K562 (cell line): Measurements from ENCODE around the gene RNF138. TPM values are rescaled to one million over a fixed set of nuclear protein-coding genes. Genes with fewer than 3 reads are reported as not detected.

Source experiments
- CBFA2T3 ChIP-seq: fragments of 450-650 bp; IDR thresholded peaks from 2 replicates; pipeline ENCODE4 v1.6.1; 2017
- RERE ChIP-seq: sonication (generic); formaldehyde crosslinking; IDR thresholded peaks from 2 replicates; pipeline ENCODE4 v1.8.0; 2023; ENCODE audit warnings: missing genetic modification reagents, mild to moderate bottlenecking, borderline replicate concordance
- SOX6 ChIP-seq: fragments of 450-650 bp; IDR thresholded peaks from 2 replicates; pipeline ENCODE4 v1.6.1; 2014; ENCODE audit warnings: mild to moderate bottlenecking
- VEZF1 ChIP-seq: fragments of 200-800 bp; sonication (Bioruptor generic); IDR thresholded peaks from 2 replicates; pipeline ENCODE4 v1.6.1; 2017; ENCODE audit warnings: missing genetic modification characterization, missing compliant biosample characterization
- polyA plus RNA-seq, 8 experiments: library from polyadenylated mRNA; depleted of rRNA in 4 of 8; stranded (reverse) in 5 of 8; unstranded in 3 of 8; fragments of >200 nt; fragmentation: Nextera tagmentation in 2 of 8; fragmentation: Illumina TruSeq in 1 of 8; extraction: Ambion mirVana in 2 of 8; extraction: Trizol in 1 of 8; gene quantifications; 2 replicates each; pipeline versions ENCODE4 v1.2.1 to v1.2.3, GENCODE V29; 2011 to 2014; ENCODE audit warnings: inconsistent platforms in 1 of 8, missing spikeins in 1 of 8
- total RNA-seq, 7 experiments: library from RNA; depleted of rRNA in 6 of 7; stranded (reverse); fragments of >200 nt in 6 of 7; fragmentation: Illumina TruSeq in 2 of 7; extraction: Trizol in 2 of 7; gene quantifications; 2 replicates each; pipeline versions ENCODE4 v1.2.1 to v1.2.3, GENCODE V29; 2011 to 2021; ENCODE audit warnings: low replicate concordance in 1 of 7

Gene RNF138
- total and polyA plus RNA-seq, 9 of the 15 experiments (the other 6 are each of a cell fraction or from before 2014, with no cell fraction given), result 47.6 to 100 (median 62.5) TPM

- no peak for TF ChIP-seq VEZF1 (CRISPR knock-in tag)
- TF ChIP-seq CBFA2T3, result peak; percentile 41; the same call in 1 of the 2 replicates
- TF ChIP-seq RERE (CRISPR knock-in tag), result no peak
- peak; percentile 15; the same call in 1 of the 2 replicates for TF ChIP-seq SOX6
- TF ChIP-seq, all 486 proteins: peak for 5
Measured at GRCh38 chr18:32122039-32122438, 30.4 kb downstream of the RNF138 start (continued).
